ENCODE results near the gene COL4A1.

GRCh38 chr13:110240943-110241342, 66.0 kb downstream of the COL4A1 start:
- TF ChIP-seq EZH2 (IDR thresholded peaks at IDR 0.05; ENCODE audit: borderline replicate concordance, low read length): no peak
- no peak for TF ChIP-seq CTCF (IDR thresholded peaks at IDR 0.05; ENCODE audit: low read length)

All from OCI-LY1 (cell line).